ENCODE results near the gene DCLRE1C.
A peak's percentile ranks its signal among the peaks of the same experiment; 100 is the strongest.
"Not testable (repeated sequence)": the region's sequence is repeated elsewhere in the genome, so short reads cannot be mapped to it uniquely, and the experiment has no call there.

The DCLRE1C gene

DNA sequence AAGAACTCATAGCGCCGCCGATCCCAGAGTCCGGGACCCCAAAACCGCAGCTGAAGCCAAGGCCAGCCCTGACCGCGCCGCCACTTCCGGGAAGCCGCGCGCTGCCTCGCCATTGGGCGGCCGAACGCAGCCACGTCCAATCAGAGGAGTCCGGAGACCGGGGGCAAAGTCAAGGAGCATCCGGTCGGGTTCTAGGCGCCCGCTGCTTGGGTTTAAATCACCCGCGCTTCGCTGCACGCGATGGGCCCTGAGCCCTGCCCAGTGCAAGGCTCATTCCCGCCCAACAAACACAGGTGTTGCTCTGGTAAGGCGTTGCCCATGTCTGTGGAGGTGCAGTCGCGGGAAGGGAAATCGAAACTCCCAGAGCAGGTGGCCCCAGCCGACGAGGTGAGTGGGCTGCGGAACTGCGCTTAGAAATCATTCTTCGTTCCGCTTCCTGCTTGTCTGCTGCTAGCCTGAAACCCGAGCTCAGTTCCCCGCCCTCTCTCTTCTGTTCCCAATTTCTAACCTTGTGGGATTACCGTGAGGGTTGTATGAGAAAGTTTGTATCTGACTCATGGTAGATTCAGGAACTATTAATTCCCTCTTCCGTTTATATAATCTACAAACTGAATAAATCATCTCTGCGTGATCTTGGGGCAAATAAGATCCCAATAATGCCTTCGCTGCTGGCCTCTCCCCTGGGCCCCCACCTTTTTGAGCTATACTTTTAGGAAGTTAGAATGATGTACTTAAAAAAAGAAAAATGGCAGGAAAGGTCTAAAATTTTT lies at the start of gene DCLRE1C:
DCLRE1C (minus strand) TSS at position 96 of the 770 bp plus-strand sequence; CDS start at position 10, 86 bp downstream.
- Histone ChIP-seq H3K9me3 (ENCODE audit: control insufficient read depth in 2 of 2, low read length in 2 of 2) (no peaks in the 10 kb centered on the region), H3K27me3 (ENCODE audit: control insufficient read depth in 2 of 2, insufficient read depth in 2 of 2, low read length in 2 of 2) (no peaks in the 10 kb centered on the region), H3K9ac (ENCODE audit: low read depth in 1 of 2, low read length in 2 of 2) (peak within 1 kb of the TSS; percentile 72 to 83), H3K27ac (ENCODE audit: low read depth in 2 of 2, low read length in 2 of 2) (peak within 1 kb of the TSS; percentile 88 to 90), H3K36me3 (ENCODE audit: control insufficient read depth in 2 of 2, insufficient read depth in 2 of 2, low read length in 2 of 2) (peaks cover 0 to 2% of the 10 kb centered on the region in 2 donors), H3K4me3 (ENCODE audit: low read length in 2 of 2) (peak within 1 kb of the TSS; percentile 89 to 91), H3K4me1 (ENCODE audit: control insufficient read depth in 2 of 2, insufficient read depth in 2 of 2, low read length in 2 of 2) (peaks cover 10 to 11% of the 10 kb centered on the region in 2 donors)

DNA sequence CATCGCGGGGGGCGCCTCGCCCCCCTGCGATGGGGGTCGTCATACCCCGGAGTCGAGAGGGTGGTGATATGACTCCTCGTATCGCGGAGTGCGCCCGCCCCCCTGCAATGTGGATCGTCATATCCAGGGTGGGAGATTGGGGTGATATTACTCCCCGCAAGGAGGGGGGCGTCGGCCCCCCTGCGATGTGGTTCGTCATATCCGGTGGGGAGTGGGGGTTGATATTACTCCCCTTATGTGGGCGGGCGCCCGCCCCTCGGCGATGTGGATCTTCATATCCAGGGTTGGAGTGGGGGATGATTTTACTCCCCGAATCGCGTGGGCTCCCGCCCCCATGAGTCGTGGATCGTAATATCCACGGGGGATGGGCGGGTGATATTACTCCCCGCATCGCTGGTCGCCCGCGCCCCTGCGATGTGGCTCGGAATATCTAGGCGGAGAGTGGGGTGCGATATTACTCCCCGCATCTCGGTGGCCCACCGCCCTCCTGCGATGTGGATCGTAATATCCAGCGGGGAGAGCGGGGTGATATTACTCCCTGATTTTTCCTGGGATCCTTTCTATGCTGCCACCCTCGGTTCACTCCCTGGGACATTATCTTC lies 42.2 kb upstream of the DCLRE1C start:
- no peaks in the 10 kb centered on the region for H3K9me3 ChIP-seq (ENCODE audit: control insufficient read depth in 2 of 2, low read length in 2 of 2)
- H3K27ac ChIP-seq (ENCODE audit: low read depth in 2 of 2, low read length in 2 of 2): no peak overlapping the region
- no peak overlapping the region for H3K4me3 ChIP-seq (ENCODE audit: low read length in 2 of 2)
- no peaks in the 10 kb centered on the region for H3K27me3 ChIP-seq (ENCODE audit: control insufficient read depth in 2 of 2, insufficient read depth in 2 of 2, low read length in 2 of 2)
- H3K4me1 ChIP-seq (ENCODE audit: control insufficient read depth in 2 of 2, insufficient read depth in 2 of 2, low read length in 2 of 2): peaks cover 0 to 3% of the 10 kb centered on the region in 2 donors
- H3K9ac ChIP-seq (ENCODE audit: low read depth in 1 of 2, low read length in 2 of 2): no peak overlapping the region
- no peaks in the 10 kb centered on the region for H3K36me3 ChIP-seq (ENCODE audit: control insufficient read depth in 2 of 2, insufficient read depth in 2 of 2, low read length in 2 of 2)

DNA sequence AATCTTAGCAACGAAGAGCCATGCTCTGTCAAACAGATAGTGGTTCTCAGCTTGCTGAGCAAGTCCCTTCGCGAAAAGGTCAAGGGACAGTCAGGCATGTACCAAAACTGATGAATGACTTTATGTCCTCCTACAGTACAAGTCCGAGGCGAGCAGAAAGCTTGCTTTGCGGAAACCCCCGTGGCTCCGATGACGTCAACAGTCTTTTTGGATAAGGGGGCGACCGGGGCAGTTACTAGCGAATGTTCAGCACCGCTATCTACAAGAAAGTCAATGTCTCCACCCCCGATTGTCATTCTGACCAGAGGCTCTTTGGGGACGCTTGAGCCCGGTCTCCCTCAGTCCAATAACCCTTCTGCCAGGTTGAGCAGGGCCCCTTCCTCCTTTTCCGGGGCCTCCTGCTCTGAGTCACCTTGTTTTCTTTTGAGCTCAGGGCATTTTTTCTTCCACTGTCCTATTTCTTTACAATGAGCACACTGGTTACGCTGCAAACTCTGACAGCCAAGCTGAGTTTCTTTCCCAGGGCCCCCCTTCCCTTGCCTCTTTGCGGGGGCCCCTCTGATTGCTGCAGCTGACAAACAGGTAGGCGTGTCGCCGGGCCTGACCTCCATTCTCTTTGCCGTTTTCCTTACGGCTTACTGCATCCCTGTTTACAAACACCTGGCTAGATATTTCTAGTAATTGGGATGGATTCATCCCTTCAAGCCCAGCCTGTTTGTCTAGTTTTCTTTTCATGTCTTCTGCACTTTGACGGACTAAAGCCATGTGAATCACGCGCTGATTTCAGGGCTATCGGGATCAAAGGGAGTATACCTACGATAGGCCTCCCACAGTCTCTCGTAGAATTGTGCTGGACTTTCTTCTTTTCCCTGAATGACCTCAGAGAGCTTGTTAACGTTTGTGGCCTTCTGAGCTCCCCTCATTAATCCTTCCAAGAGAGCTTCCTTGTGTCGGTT lies 39.9 kb upstream of the DCLRE1C start:
- not testable (repeated sequence) for H3K27me3 ChIP-seq (ENCODE audit: control insufficient read depth in 2 of 2, insufficient read depth in 2 of 2, low read length in 2 of 2); H3K27ac ChIP-seq (ENCODE audit: low read depth in 2 of 2, low read length in 2 of 2); H3K9me3 ChIP-seq (ENCODE audit: control insufficient read depth in 2 of 2, low read length in 2 of 2); H3K4me3 ChIP-seq (ENCODE audit: low read length in 2 of 2); H3K9ac ChIP-seq (ENCODE audit: low read depth in 1 of 2, low read length in 2 of 2); H3K36me3 ChIP-seq (ENCODE audit: control insufficient read depth in 2 of 2, insufficient read depth in 2 of 2, low read length in 2 of 2); H3K4me1 ChIP-seq (ENCODE audit: control insufficient read depth in 2 of 2, insufficient read depth in 2 of 2, low read length in 2 of 2)

DNA sequence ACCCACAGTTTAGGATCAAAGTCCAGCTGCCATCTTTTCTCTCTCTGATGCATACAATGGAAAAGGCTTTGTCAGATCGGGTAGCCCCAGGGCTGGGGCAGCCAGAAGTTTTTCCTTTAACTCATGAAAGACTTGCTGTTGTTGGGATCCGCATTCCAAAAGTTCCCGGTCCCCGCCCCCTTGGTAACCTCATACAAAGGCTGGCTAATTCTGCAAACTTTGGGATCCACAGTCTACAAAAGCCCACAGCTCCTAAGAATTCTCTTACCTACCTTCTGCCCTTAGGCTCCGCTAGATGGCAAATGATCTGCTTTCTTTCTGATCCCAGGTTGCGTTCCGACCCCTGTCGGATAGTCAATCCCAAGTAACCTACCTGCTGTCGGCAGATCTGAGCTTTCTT lies 38.4 kb upstream of the DCLRE1C start:
- H3K9me3 ChIP-seq (ENCODE audit: control insufficient read depth in 2 of 2, low read length in 2 of 2); H3K4me3 ChIP-seq (ENCODE audit: low read length in 2 of 2); H3K27me3 ChIP-seq (ENCODE audit: control insufficient read depth in 2 of 2, insufficient read depth in 2 of 2, low read length in 2 of 2); H3K4me1 ChIP-seq (ENCODE audit: control insufficient read depth in 2 of 2, insufficient read depth in 2 of 2, low read length in 2 of 2); H3K9ac ChIP-seq (ENCODE audit: low read depth in 1 of 2, low read length in 2 of 2); H3K27ac ChIP-seq (ENCODE audit: low read depth in 2 of 2, low read length in 2 of 2); H3K36me3 ChIP-seq (ENCODE audit: control insufficient read depth in 2 of 2, insufficient read depth in 2 of 2, low read length in 2 of 2): not testable (repeated sequence)

DNA sequence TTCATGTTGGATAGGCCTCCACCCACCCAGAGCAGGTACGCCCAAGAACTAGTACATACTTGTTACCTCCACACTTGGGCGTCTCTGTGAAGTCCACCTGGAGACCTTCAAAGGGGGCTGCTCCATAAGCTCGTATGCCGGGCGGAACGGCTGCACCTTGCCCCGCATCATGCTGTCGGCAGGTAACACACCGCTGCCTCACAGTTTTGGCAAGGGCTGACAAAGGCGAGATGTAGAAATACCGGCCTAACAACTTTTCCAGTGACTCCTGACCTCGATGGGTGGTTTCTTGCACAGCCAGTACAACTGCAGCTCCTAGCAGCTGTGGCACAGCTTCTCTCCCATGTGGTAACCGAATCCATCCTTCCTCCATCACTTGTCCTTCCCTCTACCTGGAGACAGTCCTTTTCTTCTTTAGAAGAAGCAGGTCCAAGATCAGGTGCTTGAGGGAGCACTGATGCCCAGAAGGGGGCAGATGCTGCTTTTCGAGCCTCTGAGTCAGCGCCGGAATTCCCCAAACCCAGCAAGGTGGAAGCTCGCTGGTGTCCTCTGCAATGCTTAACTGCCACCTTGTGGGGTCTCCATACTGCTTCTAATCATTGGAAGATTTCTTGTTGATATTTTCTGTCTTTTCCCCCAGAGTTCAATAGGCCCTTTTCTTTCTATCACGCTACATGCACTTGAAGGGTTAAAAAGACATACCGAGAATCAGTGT lies 37.3 kb upstream of the DCLRE1C start:
- not testable (repeated sequence) for H3K4me3 ChIP-seq (ENCODE audit: low read length in 2 of 2); H3K27me3 ChIP-seq (ENCODE audit: control insufficient read depth in 2 of 2, insufficient read depth in 2 of 2, low read length in 2 of 2); H3K36me3 ChIP-seq (ENCODE audit: control insufficient read depth in 2 of 2, insufficient read depth in 2 of 2, low read length in 2 of 2); H3K9me3 ChIP-seq (ENCODE audit: control insufficient read depth in 2 of 2, low read length in 2 of 2); H3K4me1 ChIP-seq (ENCODE audit: control insufficient read depth in 2 of 2, insufficient read depth in 2 of 2, low read length in 2 of 2); H3K27ac ChIP-seq (ENCODE audit: low read depth in 2 of 2, low read length in 2 of 2); H3K9ac ChIP-seq (ENCODE audit: low read depth in 1 of 2, low read length in 2 of 2)

DNA sequence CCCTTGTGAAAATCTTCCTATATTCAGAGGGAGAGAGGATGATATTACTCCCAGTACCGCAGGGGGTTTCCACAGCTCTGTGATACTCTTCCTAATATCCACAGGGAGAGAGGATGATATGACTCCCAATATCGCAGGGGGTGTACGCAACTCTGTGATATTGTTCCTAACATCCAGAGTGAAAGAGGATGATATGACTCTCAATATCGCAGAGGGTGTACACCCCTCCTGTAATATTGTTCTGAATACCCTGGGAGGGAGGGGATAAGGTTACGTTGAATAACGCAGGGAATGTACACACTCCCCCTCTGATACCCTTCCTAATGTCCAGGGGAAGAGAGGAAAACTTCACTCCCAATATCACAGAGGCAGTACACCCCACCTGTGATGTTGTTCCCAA lies 35.7 kb upstream of the DCLRE1C start:
- H3K36me3 ChIP-seq (ENCODE audit: control insufficient read depth in 2 of 2, insufficient read depth in 2 of 2, low read length in 2 of 2); H3K4me1 ChIP-seq (ENCODE audit: control insufficient read depth in 2 of 2, insufficient read depth in 2 of 2, low read length in 2 of 2); H3K27ac ChIP-seq (ENCODE audit: low read depth in 2 of 2, low read length in 2 of 2); H3K4me3 ChIP-seq (ENCODE audit: low read length in 2 of 2); H3K27me3 ChIP-seq (ENCODE audit: control insufficient read depth in 2 of 2, insufficient read depth in 2 of 2, low read length in 2 of 2); H3K9ac ChIP-seq (ENCODE audit: low read depth in 1 of 2, low read length in 2 of 2); H3K9me3 ChIP-seq (ENCODE audit: control insufficient read depth in 2 of 2, low read length in 2 of 2): not testable (repeated sequence)

DNA sequence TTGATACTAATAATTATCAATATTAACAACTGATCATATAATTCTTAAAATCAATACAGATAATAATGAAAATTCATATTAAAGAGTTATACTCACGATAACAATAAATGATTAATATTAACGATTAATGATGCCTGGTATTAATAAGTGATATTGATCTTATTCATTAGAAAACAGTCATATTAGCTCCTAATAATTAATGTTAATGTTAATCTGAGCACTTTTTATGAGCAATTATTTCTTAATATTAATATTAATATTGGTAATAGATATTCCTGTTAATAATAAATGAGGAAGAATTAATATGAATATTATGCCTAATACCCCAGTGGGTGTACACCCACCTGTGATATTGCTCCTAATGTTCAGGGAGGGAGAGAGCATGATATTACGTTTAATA lies 28.8 kb upstream of the DCLRE1C start:
- H3K9me3 ChIP-seq (ENCODE audit: control insufficient read depth in 2 of 2, low read length in 2 of 2): no peaks in the 10 kb centered on the region
- H3K36me3 ChIP-seq (ENCODE audit: control insufficient read depth in 2 of 2, insufficient read depth in 2 of 2, low read length in 2 of 2): no peaks in the 10 kb centered on the region
- no peaks in the 10 kb centered on the region for H3K27me3 ChIP-seq (ENCODE audit: control insufficient read depth in 2 of 2, insufficient read depth in 2 of 2, low read length in 2 of 2)
- H3K9ac ChIP-seq (ENCODE audit: low read depth in 1 of 2, low read length in 2 of 2): no peak overlapping the region
- H3K4me3 ChIP-seq (ENCODE audit: low read length in 2 of 2): no peak overlapping the region
- H3K27ac ChIP-seq (ENCODE audit: low read depth in 2 of 2, low read length in 2 of 2): no peak overlapping the region
- H3K4me1 ChIP-seq (ENCODE audit: control insufficient read depth in 2 of 2, insufficient read depth in 2 of 2, low read length in 2 of 2): no peaks in the 10 kb centered on the region

DNA sequence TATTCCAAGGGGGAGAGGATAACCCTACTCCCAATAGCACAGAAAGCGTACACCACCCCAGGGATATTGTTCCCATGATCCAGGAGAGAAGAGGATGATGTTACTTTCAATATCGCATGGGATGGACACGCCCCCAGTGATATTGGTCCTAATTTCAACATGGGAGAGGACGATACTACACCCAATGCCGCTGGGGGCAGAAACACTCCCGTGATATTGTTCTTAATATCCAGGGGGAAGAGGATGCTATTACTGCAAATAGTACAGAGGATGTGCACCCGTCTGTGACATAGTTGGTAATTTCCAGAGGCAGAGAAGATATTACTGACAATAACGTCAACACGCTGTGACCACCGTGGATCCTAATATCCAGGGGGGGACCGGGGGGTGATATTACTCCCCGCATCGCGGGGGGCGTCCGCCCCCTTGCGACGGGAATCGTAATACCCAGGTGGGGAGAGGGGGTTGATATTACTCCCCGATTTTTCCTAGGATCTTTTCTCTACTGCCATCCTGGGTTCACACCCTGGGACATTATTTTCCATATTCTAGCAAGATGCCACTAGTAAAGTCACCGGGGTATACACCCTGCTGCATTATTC lies 21.9 kb upstream of the DCLRE1C start:
- no peaks in the 10 kb centered on the region for H3K9me3 ChIP-seq (ENCODE audit: control insufficient read depth in 2 of 2, low read length in 2 of 2)
- no peak overlapping the region for H3K27ac ChIP-seq (ENCODE audit: low read depth in 2 of 2, low read length in 2 of 2)
- H3K9ac ChIP-seq (ENCODE audit: low read depth in 1 of 2, low read length in 2 of 2): no peak overlapping the region
- H3K4me1 ChIP-seq (ENCODE audit: control insufficient read depth in 2 of 2, insufficient read depth in 2 of 2, low read length in 2 of 2): no peaks in the 10 kb centered on the region
- no peaks in the 10 kb centered on the region for H3K27me3 ChIP-seq (ENCODE audit: control insufficient read depth in 2 of 2, insufficient read depth in 2 of 2, low read length in 2 of 2)
- H3K4me3 ChIP-seq (ENCODE audit: low read length in 2 of 2): no peak overlapping the region
- no peaks in the 10 kb centered on the region for H3K36me3 ChIP-seq (ENCODE audit: control insufficient read depth in 2 of 2, insufficient read depth in 2 of 2, low read length in 2 of 2)

DNA sequence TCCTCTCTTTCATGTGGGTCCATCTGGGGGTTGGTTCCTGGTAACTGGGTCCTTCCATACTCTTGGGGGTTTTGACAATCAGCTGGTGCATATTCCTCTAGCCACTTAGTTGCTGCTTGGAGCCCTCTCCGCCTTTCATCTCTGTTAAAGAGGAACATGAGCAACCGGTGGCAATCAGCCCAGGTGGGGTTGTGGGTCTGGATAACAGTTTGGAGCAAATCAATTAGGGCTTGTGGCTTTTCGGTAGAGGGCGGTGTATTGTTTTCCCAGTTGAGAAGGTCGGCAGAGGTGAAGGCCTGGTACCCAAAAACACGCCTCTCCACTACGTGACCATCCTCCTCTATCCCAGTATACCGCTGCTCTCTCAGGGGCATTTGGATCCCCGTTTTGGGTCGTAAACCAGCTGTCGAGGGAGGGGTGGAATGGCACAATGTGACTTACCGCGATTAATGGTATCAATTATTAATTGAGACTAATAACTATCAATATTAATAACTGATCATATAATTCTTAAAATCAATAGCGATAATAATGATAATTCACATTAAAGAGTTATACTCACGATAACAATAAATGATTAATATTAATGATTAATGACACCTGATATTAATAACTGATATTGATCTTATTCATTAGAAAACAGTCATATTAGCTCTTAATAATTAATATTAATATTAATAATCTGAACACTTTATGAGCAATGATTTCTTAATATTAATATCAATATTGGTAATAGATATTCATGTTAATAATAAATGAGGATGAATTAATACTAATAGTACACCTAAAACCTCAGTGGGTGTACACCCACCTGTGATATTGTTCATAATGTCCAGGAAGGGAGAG lies 20.5 kb upstream of the DCLRE1C start:
- not testable (repeated sequence) for H3K4me3 ChIP-seq (ENCODE audit: low read length in 2 of 2); H3K27ac ChIP-seq (ENCODE audit: low read depth in 2 of 2, low read length in 2 of 2); H3K9ac ChIP-seq (ENCODE audit: low read depth in 1 of 2, low read length in 2 of 2); H3K27me3 ChIP-seq (ENCODE audit: control insufficient read depth in 2 of 2, insufficient read depth in 2 of 2, low read length in 2 of 2); H3K36me3 ChIP-seq (ENCODE audit: control insufficient read depth in 2 of 2, insufficient read depth in 2 of 2, low read length in 2 of 2); H3K9me3 ChIP-seq (ENCODE audit: control insufficient read depth in 2 of 2, low read length in 2 of 2); H3K4me1 ChIP-seq (ENCODE audit: control insufficient read depth in 2 of 2, insufficient read depth in 2 of 2, low read length in 2 of 2)

Measured in mucosa of rectum (tissue), 2 donors.